NCI-H1417 treated with DMSO at 0.1 percent for 48 hours (cell line): ENCODE data around the gene STRBP.
"Not testable (repeated sequence)": the region's sequence is repeated elsewhere in the genome, so short reads cannot be mapped to it uniquely, and the experiment has no call there.

Source experiments
- DNase-seq: peaks from one replicate; lab custom pipeline; 2025; lab: John Stamatoyannopoulos, UW

The STRBP gene

DNA sequence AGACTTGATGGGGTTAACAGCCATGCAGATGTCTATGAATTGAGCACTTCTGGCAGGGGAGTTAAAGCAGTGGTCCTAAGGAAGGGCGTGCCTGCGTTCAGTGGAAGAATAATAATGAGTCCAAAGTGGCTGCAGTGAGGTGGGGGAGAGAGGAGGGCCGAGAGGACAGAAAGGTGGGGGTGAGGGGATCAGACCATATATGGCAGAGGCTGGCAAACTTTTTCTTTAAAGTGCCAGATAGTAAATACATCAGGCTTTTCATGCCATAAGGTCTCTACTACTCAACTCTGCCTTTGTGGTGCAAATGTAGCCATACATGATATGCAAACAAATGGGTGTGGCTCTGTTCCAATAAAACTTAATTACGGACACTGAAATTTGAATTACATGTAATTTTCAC is 77.1 kb downstream of the STRBP start:
- no peak for DNase-seq

DNA sequence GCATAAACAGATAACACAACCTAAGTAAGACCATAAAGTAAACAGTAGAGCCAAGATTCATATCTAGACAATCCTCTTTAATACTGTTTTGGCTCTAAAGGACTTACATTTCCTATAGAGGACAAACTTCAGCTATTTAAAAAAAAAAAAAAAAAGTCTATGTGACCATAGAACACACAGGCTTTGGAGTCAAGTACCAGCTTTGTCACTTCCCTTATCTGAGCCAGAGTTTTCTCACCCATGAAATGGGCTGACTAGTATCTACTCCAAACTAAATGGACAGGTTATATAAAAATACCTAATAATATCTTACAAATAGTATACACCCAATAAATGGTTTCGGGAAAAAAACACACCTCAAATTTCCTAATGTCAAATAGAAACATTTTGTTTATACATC is 81.3 kb downstream of the STRBP start:
- no peak for DNase-seq

DNA sequence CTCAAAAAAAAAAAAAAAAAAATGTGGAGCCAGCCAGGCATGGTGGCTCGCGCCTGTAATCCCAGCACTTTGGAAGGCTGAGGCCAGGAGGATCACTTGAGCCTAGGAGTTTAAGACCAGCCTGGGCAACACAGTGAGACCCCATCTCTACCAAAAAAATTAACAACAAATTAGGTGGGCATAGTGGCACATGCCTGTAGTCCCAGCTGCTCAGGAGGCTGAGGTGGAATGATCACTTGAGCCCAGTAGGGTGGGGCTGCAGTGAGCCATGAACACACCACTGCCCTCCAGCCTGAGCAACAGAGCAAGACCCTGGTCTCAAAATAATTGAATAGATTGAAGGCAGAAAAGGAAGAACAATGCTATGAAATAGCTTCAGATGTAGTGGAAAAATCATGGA is 82.4 kb downstream of the STRBP start:
- not testable (repeated sequence) for DNase-seq

DNA sequence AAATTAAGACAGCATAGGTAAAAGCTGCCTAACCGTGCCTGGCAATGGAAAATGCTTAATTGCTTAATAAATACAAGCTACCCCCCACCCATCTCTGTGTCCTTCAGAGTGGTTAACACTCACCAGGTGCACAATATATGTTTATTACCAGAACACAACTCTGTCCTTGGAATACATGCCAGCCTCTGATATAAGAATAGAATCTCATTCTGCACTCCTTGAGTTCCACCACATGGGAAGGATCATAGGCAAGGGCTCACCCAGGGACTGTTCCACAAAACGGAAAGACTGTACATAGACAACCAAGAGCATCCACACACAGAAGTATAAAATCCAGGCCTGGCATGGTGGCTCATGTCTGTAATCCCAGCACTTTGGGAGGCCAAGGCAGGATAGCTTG is 91.4 kb downstream of the STRBP start:
- no peak for DNase-seq

DNA sequence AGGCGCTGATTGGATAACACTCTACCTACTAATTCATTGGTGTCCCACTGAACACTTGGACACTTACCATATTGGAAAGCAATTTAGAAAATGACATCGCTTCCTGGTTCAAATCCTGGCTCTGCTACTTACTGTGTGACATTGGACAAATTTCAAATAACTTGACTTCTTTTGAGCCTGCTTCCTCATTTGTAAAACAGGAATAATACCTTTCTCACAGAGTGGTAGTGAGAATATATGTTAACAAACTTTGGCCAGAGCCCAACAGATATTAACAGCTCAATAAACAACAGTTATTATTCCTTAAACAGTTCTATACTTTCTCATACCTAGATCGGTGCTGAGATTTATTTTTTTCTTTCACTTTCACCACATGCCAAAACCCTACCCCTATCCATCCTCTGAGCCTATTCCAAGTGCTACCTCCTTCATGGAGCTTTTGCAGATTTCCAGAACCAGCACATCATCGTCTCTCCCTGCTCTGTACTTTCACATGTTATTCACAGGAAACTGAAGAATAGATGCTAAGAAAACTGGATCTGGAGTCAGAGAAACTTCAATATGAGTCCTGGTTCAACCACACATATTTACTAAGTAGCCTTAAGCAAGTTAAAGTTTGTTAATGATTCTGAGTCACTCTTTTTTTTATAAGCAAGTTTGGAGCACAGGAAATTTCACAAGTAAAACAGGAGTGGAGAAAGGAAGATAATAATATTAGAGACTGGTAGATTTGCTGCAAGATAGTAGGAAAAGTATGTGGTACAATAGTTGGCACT is 92.3 kb downstream of the STRBP start:
- DNase-seq = no peak

DNA sequence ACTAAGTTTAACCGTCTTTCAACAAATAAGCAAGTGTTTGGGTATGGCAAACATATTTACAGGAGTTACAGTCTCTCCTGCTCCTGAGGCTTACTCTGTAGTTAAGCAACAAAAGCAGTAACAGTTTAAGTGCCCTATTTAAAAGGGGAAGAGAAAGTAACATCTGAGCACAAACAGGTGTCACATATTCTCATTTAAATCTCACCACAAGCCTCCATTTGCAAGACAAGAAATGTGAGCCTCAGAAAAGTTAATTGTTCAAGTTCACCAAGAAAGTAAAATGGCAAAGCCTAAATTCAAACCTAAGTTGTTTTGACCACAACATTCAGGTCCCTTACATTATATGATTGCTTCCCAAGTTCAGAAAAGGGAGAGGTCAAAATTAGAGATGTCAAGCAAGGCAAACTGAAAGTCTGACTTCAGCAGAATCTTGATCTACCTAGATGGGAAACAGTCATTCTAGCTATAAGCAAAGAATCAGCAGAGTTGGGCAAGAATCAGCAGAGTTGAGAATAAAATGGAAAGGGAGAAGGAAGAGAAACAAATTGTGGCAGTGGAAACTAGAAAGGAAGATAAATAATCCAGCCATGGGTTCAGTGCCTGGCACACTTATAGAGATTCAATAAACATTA is 93.4 kb downstream of the STRBP start:
- no peak for DNase-seq

DNA sequence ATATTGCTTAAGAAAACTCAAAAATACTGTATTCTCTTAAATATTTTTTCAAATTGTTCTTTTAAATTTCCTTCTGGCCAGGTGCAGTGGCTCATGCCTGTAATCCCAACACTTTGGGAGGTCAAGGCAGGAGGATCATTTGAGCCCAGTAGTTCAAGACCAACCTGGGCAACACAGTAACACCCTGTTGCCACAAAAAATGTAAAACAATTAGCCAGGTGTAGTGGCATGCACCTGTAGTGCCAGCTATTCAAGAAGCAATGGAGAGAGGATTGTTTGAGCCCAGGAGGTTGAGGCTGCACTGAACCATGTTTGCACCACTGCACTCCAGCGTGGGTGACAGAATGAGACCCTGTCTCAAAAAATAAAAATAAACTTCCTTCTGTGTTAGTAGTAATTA is 94.3 kb downstream of the STRBP start:
- no peak for DNase-seq

DNA sequence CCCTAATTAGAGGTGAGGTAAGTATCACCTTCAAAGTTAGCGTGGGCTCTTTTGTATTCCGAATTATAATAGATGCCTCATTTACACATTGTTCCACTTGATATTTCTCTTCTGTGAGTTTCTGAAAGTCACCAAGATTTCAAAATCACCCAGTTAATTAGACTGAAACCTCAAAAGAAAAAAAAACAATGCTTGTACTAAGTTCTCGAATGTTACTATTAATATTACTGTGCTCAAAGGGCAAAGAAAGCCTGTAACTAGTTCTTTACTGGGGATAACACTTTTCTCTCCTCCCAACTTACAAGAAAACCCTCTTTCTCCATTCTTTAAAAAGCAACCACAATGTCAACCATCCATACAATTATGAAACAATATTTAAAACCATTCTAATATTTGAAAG is 98.5 kb downstream of the STRBP start:
- DNase-seq = no peak

DNA sequence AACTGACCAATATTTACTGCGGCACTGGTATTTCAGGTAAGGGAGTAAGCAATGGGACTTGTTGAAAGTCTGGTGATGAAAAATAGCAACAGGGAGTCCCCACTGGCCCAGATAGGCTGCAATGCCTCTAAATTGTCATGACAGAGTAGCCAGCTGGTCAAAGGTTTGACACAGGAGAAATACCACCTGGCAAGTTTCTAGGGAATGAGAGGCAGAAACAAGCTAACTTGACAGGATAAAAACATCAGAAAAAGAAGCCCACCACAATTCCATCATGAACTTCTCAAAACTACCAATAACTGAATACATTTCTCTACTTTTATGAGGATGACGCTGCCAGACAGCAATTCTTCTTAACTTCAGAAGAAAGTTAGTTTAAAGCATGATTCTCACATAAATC is 99.8 kb downstream of the STRBP start:
- DNase-seq = no peak

DNA sequence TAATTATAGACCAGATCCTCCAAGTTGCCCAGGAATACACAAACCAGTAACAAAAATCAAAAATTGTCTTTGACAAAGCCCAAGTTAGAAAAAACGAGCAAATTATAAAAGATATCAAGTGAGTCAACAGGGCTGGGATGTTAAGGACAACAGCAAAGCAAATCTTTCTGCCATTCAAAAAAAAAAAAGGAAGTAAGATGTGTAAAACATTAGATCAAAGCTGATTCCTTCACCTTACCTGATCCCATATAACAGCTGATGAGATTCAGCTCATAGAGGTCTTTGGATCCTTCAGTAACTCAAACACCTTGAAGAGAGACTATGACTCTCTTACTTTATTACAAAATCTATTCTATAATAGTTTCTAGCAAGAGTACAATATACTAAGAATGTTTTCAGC is 100.9 kb downstream of the STRBP start:
- DNase-seq = no peak

DNA sequence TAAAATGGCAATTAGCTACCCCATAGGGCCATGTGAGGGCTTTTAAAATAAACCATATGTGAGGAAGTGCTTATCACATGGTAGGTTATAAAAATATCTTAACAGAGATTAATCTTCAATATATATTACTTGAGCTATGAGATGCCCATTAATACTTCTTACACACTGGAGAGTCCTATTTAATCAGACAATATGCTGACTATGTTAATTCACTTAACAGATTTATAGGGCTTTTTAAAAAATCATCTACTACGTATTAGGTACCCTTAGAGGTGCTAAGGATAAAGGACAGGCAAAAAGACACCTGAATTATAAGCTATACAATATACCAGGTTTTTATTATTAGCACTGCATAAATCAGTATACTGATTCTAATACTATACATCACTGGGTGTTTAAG is 102.6 kb downstream of the STRBP start:
- DNase-seq = no peak

DNA sequence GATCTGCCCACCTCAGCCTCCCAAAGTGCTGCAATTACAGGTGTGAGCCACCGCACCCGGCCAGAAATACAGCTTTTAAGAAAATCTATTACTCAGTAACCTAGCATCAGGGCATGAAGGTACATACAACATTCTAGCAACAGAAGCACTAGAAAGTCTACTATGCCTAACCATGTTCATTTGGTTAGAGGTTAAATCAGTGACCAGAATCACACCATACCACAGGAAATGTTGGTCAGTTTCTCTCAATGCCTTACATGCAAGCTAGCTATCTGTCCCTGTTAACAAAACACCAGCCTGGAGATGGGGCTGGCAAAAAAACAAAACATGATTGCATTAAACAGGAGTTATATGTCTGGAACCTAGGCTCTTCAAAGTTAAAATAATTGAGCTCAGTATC is 104.1 kb downstream of the STRBP start:
- no peak for DNase-seq

DNA sequence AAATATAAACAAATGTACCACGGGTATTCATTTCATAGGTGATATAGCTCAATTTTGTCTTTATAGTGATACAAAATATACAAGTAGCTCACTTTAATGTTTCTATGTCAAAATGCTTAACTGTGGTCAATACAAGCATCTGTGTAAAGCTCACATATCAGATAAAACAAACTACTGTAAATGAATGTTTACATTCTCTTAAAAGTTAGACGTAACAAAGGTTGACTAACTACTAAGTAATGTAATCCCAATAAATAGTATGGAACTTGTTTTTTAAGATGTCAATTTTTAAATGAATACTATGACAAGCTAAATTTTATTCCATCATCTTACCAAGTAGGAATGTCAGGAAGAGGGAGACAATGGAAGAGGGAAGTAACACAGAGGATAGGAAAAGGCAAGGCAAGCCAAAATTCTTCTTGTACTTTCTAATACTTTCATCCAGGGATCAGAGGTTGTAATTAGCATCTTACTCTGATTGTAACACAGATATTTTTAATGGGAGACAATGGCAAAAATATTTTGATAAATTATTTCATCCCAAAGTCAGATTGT is 105.5 kb downstream of the STRBP start:
- no peak for DNase-seq

DNA sequence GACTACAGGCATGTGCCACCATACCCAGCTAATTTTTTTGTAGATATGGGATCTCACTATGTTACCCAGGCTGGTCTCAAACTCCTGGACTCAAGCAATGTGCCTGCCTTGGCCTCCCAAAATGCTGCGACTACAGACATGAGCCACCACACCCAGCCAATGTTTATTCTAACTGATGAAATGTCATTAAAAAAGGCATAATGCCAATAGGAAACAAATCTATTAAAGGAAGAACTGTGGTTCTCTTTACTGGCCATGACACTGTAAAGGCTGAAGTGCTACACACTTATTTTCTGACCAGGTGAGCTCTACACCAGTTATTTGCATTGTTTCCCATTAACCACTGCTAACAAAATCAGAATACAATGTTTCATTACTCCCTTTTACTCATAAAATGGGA is 106.0 kb downstream of the STRBP start:
- no peak for DNase-seq

DNA sequence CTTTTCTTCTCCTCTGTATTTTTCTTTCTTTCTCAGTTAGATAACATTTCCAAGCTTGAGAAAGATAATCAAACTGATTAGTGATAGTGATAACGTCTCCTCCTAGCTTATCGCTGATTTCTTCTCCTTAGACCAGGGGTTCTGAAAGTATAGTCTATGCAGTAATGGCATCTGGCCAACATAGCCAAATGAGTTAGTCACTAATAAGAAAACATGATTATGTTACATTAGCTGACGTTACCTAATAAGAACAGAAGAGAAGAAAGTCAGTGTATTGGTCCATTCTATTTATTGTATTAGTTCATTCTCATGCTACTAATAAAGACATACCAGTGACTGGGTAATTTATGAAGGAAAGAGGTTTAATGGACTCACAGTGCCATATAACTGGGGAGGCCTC is 111.2 kb downstream of the STRBP start:
- DNase-seq = no peak

DNA sequence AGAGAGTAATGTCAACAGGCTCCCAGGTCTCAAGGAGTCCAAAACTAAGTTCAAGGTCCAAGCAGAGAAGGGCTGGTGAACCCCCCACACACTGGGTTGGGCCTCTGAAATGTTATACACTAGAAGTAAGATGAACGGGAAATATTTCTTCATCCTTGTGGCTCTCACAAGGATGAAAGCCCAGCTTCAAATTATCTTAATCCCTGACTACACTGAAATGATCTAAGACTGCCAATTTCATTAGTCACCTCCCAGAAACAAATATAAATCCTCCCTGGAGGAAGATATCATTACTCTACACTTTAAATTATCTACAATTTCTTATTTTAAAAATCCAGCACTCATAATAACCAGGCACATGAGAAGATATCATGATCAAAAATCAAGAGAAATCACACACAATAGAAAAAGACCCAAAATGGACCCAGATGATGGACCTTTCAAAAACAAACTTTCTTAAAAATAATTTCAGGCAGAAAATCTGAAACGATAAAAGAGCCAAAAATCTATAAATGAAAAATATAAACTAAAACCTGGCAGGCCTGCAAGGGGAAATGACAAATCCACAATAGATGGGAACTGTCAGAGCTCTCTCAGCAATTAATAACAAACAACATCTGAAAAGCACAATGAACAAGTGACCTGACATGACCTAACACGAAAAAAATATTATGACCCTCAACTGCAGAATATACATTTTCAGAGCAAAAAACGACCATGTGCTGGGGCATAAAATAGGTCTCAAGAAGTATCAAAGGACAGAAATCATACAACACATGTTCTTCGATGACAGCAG is 117.5 kb downstream of the STRBP start:
- no peak for DNase-seq

DNA sequence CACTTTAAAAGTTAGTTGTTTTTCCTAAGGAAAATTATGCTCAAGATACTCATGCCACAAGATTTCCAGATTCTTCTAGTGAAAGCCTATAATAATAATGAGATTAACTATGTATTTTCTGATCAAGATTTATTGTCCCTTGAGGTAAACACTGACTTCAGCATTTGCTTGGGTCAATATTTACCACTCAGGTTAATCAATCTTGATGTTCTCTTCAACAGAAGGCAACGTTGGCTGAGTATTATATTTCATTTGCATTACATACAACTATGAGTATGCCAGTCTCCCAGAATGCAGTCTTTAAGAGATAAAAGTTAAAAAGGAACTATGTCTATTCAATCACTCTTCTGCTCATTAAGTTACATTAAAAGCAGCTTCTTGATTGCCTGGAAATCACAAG is 119.3 kb downstream of the STRBP start:
- DNase-seq = no peak

DNA sequence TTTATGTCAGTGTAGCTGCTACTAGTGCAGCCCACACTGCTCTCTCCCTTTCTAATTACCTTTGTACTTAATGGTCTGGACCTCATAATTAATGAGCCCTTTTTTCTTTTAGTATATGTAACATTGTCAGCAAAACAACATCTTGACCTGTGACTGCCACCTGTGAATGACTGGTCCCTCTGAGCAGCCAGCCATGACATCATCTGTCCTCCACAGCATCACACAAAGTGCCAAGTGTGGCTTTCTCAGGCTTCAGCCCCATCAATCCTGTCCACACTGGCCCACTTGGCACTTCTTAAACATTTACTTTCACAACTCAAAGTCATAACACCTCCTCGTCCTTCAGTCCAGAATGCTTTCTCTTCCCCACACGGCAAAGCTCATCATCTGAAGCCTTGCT is 130.2 kb downstream of the STRBP start:
- no peak for DNase-seq

DNA sequence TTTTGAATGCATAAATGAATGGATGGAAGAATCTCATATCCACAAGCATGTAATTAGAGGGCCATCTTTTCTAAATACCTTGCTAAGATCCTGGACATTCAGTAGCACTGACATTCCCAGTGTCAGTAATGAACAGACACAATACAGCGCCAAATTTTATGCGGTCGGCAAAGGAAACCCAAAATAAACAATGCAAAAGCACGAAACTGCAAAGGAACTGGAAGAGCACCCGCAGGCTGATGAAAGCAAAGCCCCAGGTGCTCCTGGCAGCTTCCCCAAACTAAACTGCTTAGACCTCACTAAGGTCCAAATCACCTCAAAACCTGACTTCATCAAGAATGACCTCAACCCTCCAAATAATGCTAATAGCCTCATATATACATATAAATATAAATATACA is 133.0 kb downstream of the STRBP start:
- DNase-seq = no peak

DNA sequence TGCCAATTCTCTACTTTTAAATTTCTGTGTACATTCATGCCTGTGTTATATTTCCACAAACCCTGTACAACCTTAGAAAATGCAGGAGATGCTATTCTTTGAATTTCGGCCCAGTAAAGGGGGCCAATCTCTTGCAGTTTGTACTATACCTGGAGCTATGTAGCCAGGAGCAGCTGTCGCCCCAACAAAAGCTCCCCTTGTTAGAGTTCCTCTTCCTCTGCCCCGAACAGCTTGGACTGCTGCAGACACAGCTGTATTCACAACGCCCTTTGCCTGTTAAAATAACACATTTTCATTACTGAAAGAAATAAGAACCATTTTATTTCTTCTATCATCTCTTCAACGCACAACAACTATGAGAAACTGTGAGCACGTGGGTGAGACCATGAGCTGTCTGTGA is 135.7 kb downstream of the STRBP start:
- DNase-seq = no peak

DNA sequence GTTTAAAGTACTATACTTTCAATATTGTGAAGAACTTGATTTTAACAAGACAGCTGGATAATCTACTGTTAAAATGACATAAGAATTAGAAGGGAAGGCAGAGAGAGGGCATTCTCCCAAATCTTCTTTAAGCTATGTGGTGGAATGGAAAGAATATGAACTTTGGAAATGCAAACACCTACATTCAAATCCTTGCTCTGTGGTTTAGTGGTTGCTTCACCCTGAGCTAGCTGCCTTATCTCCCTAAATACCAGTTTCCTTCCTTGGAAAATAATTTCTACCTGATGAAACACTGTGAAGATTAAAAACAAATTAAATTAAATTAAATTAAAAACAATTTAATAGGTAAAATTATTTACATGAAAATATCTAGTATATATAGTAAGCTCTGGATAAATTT is 136.4 kb downstream of the STRBP start:
- DNase-seq = no peak

DNA sequence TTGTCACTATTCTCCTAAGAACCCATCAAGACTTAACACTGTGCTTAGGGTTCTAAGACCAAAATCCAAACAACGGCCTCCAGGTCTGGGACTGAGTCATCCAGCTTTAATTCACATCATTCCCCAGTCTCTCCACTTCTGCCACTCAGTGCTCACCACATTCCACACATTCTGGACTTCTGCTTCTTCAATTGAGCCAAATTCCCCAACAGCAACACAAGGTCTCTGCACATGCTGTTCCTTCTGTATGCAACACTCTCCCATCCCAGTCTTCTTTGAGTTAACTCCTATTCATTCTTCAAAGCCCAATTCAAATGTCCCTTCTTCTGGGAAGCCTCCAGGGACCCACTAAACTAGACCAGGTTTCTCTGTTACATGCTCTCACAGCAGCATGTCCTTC is 137.1 kb downstream of the STRBP start:
- DNase-seq = no peak

DNA sequence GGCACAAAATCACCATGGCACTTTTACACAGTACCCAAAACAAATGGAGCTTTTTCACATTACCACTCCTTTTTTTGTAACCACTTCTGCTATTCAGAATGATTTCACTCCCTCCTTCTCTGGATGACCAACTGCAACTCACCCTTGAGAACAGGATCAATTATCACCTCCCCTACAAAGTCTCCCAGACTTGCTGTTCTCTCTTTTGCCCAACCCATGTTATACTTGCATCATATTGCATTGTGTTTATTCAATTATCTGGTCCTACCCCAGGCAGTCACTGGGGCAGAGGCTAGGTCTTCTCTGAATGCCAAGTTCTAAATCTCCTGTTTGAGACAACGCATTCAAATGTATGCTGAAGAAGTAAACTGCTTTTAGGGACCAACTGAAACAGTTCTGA is 139.0 kb downstream of the STRBP start:
- no peak for DNase-seq
